HG02571 (cell line): ENCODE measurements around the gene SPTBN1.

Experiments used
- ATAC-seq: cut with Tn5 transposase; IDR thresholded peaks from one replicate; pipeline ENCODE4 v1.9.1; 2021; ENCODE audit warnings: mild to moderate bottlenecking, moderate library complexity; ENCODE audit not compliant: unreplicated experiment

The SPTBN1 gene

GRCh38 chr2:54455563-54456361, at the start of gene SPTBN1:
Gene SPTBN1 (plus strand): TSS chr2:54456327. CDS start chr2:54526419, 70,092 bp downstream.
- no peak for ATAC-seq

GRCh38 chr2:54407693-54408092, 48.4 kb upstream of the SPTBN1 start:
- no peak for ATAC-seq

GRCh38 chr2:54408288-54408687, 47.8 kb upstream of the SPTBN1 start:
- no peak for ATAC-seq

DNA sequence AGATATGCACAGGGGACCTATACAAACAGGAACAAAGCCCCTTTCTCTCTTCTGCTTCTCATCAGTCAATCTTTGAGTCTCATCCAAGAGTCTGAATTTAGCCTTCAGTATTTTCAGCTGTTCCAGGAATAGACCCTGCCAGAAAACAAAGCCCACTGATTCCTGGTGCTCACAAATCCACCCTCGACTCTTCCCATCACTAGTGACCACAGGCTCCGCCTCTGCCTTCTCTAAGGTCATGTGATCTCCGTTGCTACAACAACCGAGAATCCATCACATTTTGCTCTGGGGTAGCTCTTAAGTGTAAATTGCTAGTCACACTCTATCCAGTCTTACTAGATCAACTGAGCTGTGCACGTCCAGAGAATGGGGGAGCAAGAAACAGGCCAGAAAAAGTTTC, 46.4 kb upstream of the SPTBN1 start:
- no peak for ATAC-seq

DNA sequence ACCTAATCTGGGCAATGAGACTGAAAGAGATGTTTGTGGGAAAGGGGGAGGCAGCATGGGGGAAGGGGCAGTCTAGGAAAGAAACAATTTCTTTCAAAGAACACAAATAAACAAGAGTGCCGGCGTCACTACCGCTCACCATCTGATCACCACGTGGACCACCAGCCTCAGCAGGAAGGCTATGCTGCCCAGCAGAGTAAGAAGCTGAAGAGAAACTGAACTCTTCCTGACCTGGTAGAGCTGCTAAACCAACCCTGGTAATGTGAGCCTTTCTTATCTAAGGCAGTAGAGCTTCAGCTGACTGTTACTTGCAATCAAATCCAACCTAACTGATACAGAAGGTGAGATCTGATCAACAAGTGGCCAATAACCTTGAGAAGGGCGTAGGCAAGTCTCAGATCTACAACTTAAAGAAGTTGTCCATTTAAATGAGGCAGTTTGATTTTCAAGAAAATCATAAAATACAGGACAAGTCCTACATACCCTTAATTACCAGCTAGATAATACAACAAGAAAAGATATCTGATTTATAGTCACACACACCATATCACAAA, 44.2 kb upstream of the SPTBN1 start:
- ATAC-seq = no peak

DNA sequence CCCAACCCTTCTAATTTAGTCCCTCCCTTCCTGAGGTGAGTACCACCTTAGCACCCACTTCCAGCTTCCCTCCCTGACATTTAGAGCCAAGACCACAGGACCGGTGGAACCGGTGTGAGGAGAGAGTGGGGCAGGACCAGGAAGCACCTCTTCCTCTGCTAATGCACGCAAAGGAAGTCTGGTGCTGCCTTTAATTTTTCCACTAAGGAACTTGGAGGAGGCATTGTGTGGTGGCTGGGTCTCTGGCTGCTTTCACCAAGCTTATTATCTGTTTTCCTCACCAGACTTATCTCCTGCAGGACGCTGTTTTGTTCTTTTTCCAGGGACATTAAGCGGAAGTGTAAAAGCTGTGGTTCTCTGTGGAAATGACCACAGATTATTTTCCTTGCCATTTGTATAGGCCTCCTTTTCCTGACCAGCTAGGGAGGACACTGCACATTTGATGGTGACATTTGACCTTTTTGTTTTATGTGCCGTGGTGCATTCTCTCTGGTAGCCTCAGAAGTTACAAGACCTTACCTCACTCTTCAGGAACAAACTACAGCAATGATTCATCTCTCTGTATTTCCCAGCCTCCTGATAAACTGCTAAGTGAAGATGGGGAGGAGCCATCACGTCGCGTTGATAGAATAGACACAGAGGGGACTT, 39.8 kb upstream of the SPTBN1 start:
- ATAC-seq = no peak

GRCh38 chr2:54416938-54417337, 39.2 kb upstream of the SPTBN1 start:
- no peak for ATAC-seq

- no peak for ATAC-seq
Observed at GRCh38 chr2:54417577-54417976, 38.5 kb upstream of the SPTBN1 start.

- ATAC-seq = no peak
Observed at GRCh38 chr2:54419388-54419787, 36.7 kb upstream of the SPTBN1 start.

DNA sequence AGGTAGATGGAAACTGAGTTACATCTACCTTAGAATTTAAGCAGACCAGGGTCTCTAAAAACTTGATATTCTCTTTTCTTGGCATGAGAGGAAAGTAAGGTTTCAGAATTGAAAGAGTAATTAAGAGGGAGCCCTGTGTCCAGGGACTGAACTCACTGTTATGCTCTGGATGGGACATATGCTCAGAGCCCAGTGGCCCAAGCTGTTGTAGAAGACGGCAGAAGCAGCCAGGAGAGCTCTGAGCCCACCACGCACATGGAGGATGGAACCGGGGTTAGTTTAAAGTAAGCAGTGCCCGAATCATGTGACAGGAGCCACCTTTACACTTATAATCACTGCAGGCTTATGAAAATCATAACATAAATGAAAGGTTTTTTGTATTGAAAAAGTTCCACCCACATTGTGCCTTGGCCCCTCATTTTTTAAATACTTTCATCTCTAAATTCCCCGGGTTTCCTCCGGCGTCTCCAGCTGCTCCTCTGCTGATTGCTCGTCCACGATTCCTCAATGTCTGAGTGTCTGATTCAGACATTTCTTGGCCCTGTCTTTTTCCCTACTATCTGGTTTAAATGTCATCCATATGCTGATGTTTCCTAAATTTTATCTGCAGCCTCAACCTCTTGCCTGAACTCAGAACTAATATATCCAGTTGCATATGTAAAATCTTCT, 36.1 kb upstream of the SPTBN1 start:
- ATAC-seq = no peak

DNA sequence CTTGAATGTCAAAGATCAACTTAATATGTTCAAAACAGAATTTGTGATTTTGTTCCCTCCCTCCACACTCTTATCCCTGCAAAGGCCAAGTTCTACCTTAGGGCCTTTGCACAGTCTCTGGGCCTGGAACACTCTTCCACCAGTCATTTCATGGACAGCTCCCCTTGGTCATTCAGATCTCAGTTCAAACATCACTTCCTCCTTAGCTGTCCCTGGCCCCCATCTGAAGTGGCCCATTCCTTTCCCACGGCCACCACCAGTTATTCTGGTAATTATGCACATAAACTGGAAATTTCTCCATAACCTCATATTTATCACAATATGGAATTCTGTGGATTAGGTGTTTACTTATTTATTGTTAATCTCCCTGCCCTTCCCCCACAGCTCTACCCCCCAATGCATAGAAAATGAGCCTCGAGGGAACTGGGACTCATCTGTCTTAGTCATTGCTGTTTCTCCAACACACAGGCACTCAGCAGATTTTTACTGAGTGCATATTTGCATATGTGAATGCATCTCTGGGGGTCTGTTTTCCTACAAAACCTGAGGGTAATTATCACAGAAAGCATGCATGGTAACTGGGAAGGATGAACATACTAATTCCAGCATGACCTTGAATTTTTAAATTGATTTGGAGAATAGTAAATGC, 35.5 kb upstream of the SPTBN1 start:
- ATAC-seq = no peak

DNA sequence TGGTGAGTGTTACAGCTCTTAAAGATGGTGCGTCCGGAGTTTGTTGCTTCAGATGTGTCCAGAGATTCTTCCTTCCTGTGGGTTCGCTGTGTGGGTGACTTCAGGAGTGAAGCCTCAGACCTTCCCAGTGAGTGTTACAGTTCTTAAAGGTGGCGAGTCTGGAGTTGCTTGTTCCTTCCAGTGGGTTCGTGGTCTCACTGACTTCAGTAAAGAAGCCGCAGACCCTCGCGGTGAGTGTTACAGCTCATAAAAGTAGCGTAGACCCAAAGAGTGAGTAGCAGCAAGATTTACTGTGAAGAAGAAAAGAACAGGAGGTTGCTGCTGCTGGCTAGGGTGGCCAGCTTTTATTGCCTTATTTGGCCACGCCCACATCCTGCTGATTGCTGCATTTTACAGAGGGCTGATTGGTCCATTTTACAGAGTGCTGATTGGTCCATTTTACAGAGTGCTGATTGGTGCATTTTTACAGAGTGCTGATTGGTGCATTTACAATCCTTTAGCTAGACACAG, 34.0 kb upstream of the SPTBN1 start:
- ATAC-seq = no peak

GRCh38 chr2:54423213-54423612, 32.9 kb upstream of the SPTBN1 start:
- ATAC-seq = no peak

DNA sequence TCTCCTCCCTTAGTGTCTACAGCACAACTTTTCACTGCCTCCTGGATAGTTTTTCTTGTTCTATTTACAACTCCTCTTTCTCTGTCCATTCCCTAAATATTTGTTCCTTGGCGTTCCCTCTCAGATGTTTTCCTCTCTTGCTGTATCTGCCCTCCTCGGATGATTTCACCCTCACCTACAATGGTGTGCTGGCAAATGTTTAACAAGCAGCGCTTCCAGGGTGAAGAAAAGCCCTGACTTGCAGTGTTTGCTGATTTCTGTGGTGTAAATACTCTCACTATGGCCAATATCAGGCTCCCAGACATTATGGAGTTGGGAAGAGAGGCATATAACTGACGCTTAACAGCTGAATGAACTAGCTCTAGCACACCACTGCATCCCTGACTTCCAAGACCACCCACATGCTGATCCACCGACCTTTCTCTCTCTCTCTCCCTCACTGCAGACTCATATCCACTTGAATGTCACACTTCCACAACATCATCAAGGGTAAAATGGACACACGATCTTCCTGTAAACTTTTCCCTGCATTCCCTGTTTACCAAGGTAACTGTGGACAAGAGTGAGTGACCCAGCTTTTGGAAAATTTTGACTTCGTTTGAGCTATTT, 31.5 kb upstream of the SPTBN1 start:
- ATAC-seq = no peak

DNA sequence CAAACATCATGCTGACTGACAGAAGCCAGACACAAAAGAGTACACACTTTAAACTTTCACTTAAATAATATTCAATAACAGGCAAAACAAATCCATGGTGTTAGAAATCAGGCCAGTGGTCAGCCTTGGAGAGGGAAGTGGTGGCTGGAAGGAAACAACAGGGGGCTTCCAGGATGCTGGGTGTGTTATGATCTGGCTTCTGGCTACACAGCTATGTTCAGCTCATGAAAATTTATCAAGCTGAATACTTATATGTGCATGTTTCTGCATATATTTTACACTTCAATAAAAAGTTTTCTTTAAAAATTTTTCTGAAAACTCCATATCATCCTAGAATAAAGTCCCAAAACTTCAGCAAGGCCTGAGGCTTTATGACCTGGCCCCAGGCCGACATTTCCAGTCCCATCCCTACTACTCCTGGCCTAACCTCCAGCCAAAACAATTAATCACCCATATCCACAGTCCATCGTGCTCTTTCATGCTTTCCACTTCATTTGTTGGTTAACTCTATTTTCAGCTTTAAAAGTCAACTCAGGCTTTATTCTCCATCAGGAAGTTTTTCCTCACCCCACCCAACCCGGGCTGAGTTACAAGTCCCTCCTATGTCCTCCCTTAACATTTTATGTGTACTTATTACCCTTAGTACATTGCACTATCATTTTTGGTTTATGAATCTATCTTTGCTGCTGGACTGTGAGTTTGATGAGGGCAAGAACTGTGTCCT, 27.9 kb upstream of the SPTBN1 start:
- ATAC-seq = no peak

GRCh38 chr2:54429054-54429453, 27.1 kb upstream of the SPTBN1 start:
- no peak for ATAC-seq

DNA sequence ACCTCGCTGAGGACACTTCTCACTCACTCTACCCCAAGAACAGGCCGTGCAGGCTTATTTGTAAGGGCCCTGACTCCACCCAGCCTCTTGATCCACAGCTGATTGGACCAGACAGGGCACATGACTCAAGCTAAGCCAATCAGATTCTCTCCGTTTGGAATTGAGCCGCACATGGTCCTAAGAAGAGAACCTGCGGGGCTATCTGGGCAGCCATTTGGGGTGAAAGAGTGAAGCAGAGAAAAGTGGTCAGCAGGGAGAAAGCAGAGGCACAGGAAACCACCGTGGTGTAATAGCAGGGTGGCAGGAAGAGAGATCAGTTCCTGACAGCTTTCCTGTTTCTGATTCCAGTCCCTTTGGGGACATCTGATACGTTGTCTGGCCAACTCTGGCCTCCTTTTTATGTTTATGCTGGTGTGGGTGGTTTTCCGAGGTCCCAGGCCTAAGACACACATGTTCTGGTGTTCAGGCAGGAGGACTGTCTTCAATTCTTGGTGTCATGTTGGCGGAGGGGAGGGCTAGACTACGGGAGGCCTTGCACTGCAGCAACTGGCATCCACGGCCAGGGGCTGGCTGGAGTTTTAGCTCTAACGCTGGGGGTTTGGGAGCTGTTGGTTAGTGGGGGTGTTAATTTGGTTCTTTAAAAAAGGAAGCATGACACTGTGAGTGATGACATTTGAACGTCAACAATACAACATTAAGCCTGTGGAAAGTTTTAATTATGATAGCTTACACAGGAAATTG, 26.1 kb upstream of the SPTBN1 start:
- ATAC-seq = no peak

DNA sequence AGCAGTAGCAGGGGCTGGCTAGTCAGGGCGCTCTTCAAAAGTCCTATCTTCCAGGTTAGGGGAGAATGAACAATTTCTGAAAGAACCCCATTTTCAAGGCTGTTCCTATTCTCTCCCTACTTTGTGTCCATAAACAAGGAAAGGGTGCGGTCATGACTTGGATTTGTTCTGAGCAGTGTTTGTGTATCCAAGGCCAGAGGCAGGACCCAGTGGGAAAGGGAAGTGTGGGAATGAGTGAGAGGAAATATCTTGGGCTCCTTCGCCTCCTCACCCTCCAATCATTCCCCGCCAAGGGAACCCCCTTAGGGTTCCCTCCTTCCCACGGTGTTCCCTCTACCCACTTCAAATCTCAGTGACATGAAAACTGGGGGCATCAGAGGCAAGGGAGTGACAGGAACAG, 25.5 kb upstream of the SPTBN1 start:
- no peak for ATAC-seq
